Measurements from ENCODE around the gene ADGRB3. TPM values are rescaled to one million over a fixed set of nuclear protein-coding genes. Genes with fewer than 3 reads are reported as not detected.
"Not testable (repeated sequence)": the region's sequence is repeated elsewhere in the genome, so short reads cannot be mapped to it uniquely, and the experiment has no call there.

The ADGRB3 gene
- total RNA-seq, 1 experiment from 2014 or later = not detected

DNA sequence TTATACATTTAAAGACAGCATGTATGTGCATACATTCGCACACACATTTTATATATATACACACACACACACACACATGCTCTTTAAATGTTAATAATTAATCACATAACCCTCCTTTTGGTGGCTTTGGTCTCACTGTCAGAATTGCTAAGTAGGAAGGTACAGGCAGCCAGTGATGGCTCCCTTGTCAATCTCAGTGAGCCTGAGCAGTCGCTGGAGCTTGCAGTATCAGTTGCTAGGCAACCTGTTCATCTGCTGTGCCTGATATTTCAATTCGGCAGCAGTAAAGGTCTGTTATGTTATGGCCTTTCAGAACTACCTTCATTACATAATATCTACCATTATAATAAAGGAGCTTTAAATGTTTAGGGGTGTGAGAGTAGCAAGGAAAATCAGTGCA lies 787.4 kb downstream of the ADGRB3 start:
- Histone ChIP-seq H3K27me3 (ENCODE audit: low read length) (no peaks in the 10 kb centered on the region), H4K20me1 (ENCODE audit: insufficient read depth, low read depth, low read length) (no peaks in the 10 kb centered on the region), H3K36me3 (ENCODE audit: insufficient read depth, low read length) (no peaks in the 10 kb centered on the region), H3K4me2 (ENCODE audit: low read depth, low read length, poor library complexity, severe bottlenecking) (no peak overlapping the region), H3K4me1 (ENCODE audit: low read length) (no peaks in the 10 kb centered on the region), H3K9ac (ENCODE audit: low read length) (no peak overlapping the region), H3K79me2 (ENCODE audit: low read length) (no peaks in the 10 kb centered on the region), H3K9me3 (ENCODE audit: low read length) (no peaks in the 10 kb centered on the region), H3K4me3 (ENCODE audit: low read length) (no peak overlapping the region), H3K9me2 (replicated peaks; ENCODE audit: insufficient read depth, low read length) (no peaks in the 10 kb centered on the region), H3K27ac (ENCODE audit: low read length) (no peak overlapping the region), H2AFZ (ENCODE audit: low read length) (no peak overlapping the region)
- no peak for DNase-seq

DNA sequence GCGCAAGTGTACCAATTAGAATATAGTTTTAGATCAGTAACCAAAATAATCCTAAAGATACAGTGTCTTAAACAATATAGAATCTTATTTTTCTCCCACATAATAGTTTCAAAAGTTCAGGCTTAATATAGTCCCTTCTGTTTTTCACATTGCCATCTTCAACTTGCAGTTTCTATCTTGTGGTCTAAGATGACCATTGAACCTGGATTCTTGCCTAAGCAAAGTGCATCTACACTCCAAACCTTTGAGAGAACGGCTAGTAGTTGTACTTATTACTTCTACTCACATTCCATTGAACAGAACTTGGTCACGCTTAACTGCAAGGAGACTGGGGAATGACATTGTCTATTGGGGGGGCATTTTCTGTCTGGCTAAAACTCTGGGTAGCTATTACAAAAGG lies 788.7 kb downstream of the ADGRB3 start:
- H3K4me2 ChIP-seq (ENCODE audit: low read depth, low read length, poor library complexity, severe bottlenecking) = no peak overlapping the region
- H3K9me2 ChIP-seq (replicated peaks; ENCODE audit: insufficient read depth, low read length) = no peaks in the 10 kb centered on the region
- H3K9ac ChIP-seq (ENCODE audit: low read length) = no peak overlapping the region
- H2AFZ ChIP-seq (ENCODE audit: low read length) = no peak overlapping the region
- no peaks in the 10 kb centered on the region for H3K9me3 ChIP-seq (ENCODE audit: low read length)
- H3K4me1 ChIP-seq (ENCODE audit: low read length) = no peaks in the 10 kb centered on the region
- no peaks in the 10 kb centered on the region for H3K36me3 ChIP-seq (ENCODE audit: insufficient read depth, low read length)
- H3K27me3 ChIP-seq (ENCODE audit: low read length) = no peaks in the 10 kb centered on the region
- H3K4me3 ChIP-seq (ENCODE audit: low read length) = no peak overlapping the region
- no peaks in the 10 kb centered on the region for H4K20me1 ChIP-seq (ENCODE audit: insufficient read depth, low read depth, low read length)
- H3K79me2 ChIP-seq (ENCODE audit: low read length) = no peaks in the 10 kb centered on the region
- no peak overlapping the region for H3K27ac ChIP-seq (ENCODE audit: low read length)
- DNase-seq = no peak

DNA sequence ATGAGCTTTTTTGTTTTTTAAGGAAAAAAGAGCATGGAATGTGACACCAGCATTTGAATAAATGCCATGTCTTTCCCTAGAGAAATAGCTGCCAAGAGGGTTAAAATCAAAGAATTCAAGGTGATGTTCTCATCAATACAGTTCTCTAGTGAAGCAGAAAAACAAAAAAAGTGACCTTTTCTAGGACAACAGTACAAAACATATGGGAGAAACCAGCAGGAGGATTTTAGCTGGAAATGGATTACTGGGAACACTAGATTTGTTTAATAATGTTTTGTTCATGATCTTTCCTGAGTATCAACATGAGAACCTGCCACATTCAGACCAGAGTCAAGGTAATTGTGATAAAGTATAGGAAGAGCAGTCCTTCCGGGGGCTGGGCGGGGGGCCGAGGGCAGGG lies 789.5 kb downstream of the ADGRB3 start:
- Histone ChIP-seq H3K9me3 (ENCODE audit: low read length) (no peaks in the 10 kb centered on the region), H3K79me2 (ENCODE audit: low read length) (no peaks in the 10 kb centered on the region), H4K20me1 (ENCODE audit: insufficient read depth, low read depth, low read length) (no peaks in the 10 kb centered on the region), H3K9ac (ENCODE audit: low read length) (no peak overlapping the region), H3K36me3 (ENCODE audit: insufficient read depth, low read length) (no peaks in the 10 kb centered on the region), H3K4me2 (ENCODE audit: low read depth, low read length, poor library complexity, severe bottlenecking) (no peak overlapping the region), H3K27ac (ENCODE audit: low read length) (no peak overlapping the region), H3K27me3 (ENCODE audit: low read length) (no peaks in the 10 kb centered on the region), H3K4me1 (ENCODE audit: low read length) (no peaks in the 10 kb centered on the region), H3K9me2 (replicated peaks; ENCODE audit: insufficient read depth, low read length) (no peaks in the 10 kb centered on the region), H3K4me3 (ENCODE audit: low read length) (no peak overlapping the region), H2AFZ (ENCODE audit: low read length) (no peak overlapping the region)
- DNase-seq = no peak

DNA sequence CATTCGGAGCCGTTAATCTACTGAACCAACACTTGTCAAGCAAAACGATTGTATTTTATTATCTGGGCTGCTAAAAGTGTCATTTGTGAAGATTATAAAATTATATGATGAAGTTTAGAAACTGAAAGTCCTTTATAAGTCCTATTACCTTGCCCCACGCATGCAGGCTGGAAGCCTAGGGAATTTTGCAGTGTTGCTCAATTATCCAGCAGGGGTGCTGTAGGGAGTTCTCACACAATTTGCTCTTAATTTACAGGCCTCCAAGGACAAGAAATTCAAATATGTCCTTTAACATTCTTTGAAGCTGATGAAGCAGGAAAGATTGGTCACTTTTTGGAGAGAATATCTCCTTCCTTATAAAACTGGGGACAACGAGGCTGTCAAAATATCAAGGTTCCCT lies 792.8 kb downstream of the ADGRB3 start:
- Histone ChIP-seq H3K27me3 (ENCODE audit: low read length) (no peaks in the 10 kb centered on the region), H3K27ac (ENCODE audit: low read length) (no peak overlapping the region), H3K9ac (ENCODE audit: low read length) (no peak overlapping the region), H3K4me2 (ENCODE audit: low read depth, low read length, poor library complexity, severe bottlenecking) (no peak overlapping the region), H4K20me1 (ENCODE audit: insufficient read depth, low read depth, low read length) (no peaks in the 10 kb centered on the region), H3K9me2 (replicated peaks; ENCODE audit: insufficient read depth, low read length) (no peaks in the 10 kb centered on the region), H3K36me3 (ENCODE audit: insufficient read depth, low read length) (no peaks in the 10 kb centered on the region), H3K4me3 (ENCODE audit: low read length) (no peak overlapping the region), H3K9me3 (ENCODE audit: low read length) (no peaks in the 10 kb centered on the region), H3K79me2 (ENCODE audit: low read length) (no peaks in the 10 kb centered on the region), H2AFZ (ENCODE audit: low read length) (no peak overlapping the region), H3K4me1 (ENCODE audit: low read length) (no peaks in the 10 kb centered on the region)
- DNase-seq = no peak

DNA sequence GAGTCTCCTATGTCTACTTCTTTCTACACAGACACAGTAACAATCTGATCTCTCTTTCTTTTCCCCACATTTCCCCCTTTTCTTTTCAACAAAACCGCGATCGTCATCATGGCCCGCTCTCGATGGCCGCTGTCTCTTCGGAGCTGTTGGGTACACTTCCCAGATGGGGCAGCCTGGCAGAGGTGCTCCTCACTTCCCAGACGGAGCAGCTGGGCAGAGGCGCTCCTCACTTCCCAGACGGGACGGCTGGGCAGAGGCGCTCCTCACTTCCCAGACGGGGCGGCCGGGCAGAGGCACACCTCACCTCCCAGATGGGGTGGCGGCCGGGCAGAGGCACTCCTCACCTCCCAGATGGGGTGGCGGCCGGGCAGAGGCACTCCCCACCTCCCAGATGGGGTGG lies 797.1 kb downstream of the ADGRB3 start:
- H3K9me3 ChIP-seq (ENCODE audit: low read length) = not testable (repeated sequence)

DNA sequence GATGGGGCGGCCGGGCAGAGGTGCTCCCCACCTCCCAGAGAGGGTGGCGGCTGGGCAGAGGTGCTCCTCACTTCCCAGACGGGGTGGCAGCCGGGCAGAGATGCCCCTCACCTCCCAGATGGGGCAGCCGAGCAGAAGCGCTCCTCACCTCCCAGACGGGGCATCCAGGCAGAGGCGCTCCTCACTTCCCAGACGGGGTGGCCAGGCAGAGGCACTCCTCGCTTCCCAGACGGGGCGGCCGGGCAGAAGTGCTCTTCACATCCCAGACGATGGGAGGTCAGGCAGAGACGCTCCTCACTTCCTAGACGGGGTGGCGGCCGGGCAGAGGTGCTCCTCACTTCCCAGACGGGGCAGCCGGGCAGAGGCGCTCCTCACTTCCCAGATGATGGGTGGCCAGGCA lies 798.0 kb downstream of the ADGRB3 start:
- not testable (repeated sequence) for H3K79me2 ChIP-seq (ENCODE audit: low read length); H3K9me3 ChIP-seq (ENCODE audit: low read length); H3K27me3 ChIP-seq (ENCODE audit: low read length); H3K4me2 ChIP-seq (ENCODE audit: low read depth, low read length, poor library complexity, severe bottlenecking); H3K4me3 ChIP-seq (ENCODE audit: low read length); DNase-seq; H3K9ac ChIP-seq (ENCODE audit: low read length); H3K9me2 ChIP-seq (replicated peaks; ENCODE audit: insufficient read depth, low read length); H3K36me3 ChIP-seq (ENCODE audit: insufficient read depth, low read length); H3K4me1 ChIP-seq (ENCODE audit: low read length); H4K20me1 ChIP-seq (ENCODE audit: insufficient read depth, low read depth, low read length); H3K27ac ChIP-seq (ENCODE audit: low read length); H2AFZ ChIP-seq (ENCODE audit: low read length)

More for the DNA sequence above, 797.1 kb downstream of the ADGRB3 start:
- H3K79me2 ChIP-seq (ENCODE audit: low read length); H3K9me2 ChIP-seq (replicated peaks; ENCODE audit: insufficient read depth, low read length); H3K36me3 ChIP-seq (ENCODE audit: insufficient read depth, low read length); H2AFZ ChIP-seq (ENCODE audit: low read length); H3K4me1 ChIP-seq (ENCODE audit: low read length); H4K20me1 ChIP-seq (ENCODE audit: insufficient read depth, low read depth, low read length); H3K27ac ChIP-seq (ENCODE audit: low read length); DNase-seq; H3K4me3 ChIP-seq (ENCODE audit: low read length); H3K27me3 ChIP-seq (ENCODE audit: low read length); H3K4me2 ChIP-seq (ENCODE audit: low read depth, low read length, poor library complexity, severe bottlenecking); H3K9ac ChIP-seq (ENCODE audit: low read length): not testable (repeated sequence)

DNA sequence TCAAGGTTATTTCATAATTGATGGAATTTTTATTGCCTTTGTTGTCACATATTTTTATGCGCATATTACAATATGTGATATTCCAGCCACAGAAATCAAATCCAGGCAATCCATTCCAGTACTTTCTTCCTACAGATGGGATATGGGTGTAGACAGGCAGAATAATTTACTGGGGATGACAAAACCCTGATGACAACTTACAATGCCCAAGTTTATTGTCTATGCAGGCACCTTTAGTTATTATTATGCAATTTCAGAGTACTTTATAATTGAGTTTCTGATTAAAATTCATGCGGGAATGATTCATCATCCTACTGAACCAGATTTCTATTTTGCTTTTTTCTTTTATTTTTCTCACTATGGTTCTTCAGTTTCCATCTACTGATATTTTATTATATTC lies 803.0 kb downstream of the ADGRB3 start:
- Histone ChIP-seq H3K4me3 (ENCODE audit: low read length) (no peak overlapping the region), H3K36me3 (ENCODE audit: insufficient read depth, low read length) (no peaks in the 10 kb centered on the region), H2AFZ (ENCODE audit: low read length) (no peak overlapping the region), H3K27ac (ENCODE audit: low read length) (no peak overlapping the region), H3K27me3 (ENCODE audit: low read length) (no peaks in the 10 kb centered on the region), H3K9me2 (replicated peaks; ENCODE audit: insufficient read depth, low read length) (no peaks in the 10 kb centered on the region), H3K9me3 (ENCODE audit: low read length) (no peaks in the 10 kb centered on the region), H4K20me1 (ENCODE audit: insufficient read depth, low read depth, low read length) (no peaks in the 10 kb centered on the region), H3K4me1 (ENCODE audit: low read length) (no peaks in the 10 kb centered on the region), H3K79me2 (ENCODE audit: low read length) (no peaks in the 10 kb centered on the region), H3K9ac (ENCODE audit: low read length) (no peak overlapping the region), H3K4me2 (ENCODE audit: low read depth, low read length, poor library complexity, severe bottlenecking) (no peak overlapping the region)
- DNase-seq = no peak

Small RNAs within 50 kb of the gene (small RNA-seq; reads per million reads assigned to genes)
- not detected for gene AL606923.1
